Stimulated activated CD8-positive, alpha-beta memory T cell treated with anti-CD3 and anti-CD28 coated beads, Interleukin-12 subunit alpha, Interleukin-12 subunit beta, amount 100 ng/mL, for 24 hours (primary cell): ENCODE measurements around the gene PRAMEF14.
"Not testable (repeated sequence)": the region's sequence is repeated elsewhere in the genome, so short reads cannot be mapped to it uniquely, and the experiment has no call there.

ENCODE experiments used
- DNase-seq: peaks from one replicate; pipeline ENCODE4 v3.0.0-alpha.2; 2020; ENCODE audit errors: extremely low read depth

The PRAMEF14 gene, protein sequence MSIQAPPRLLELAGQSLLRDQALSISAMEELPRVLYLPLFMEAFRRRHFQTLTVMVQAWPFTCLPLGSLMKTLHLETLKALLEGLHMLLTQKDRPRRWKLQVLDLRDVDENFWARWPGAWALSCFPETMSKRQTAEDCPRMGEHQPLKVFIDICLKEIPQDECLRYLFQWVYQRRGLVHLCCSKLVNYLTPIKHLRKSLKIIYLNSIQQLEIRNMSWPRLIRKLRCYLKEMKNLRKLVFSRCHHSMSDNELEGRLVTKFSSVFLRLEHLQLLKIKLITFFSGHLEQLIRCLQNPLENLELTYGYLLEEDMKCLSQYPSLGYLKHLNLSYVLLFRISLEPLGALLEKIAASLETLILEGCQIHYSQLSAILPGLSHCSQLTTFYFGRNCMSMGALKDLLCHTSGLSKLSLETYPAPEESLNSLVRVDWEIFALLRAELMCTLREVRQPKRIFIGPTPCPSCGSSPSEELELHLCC

DNA sequence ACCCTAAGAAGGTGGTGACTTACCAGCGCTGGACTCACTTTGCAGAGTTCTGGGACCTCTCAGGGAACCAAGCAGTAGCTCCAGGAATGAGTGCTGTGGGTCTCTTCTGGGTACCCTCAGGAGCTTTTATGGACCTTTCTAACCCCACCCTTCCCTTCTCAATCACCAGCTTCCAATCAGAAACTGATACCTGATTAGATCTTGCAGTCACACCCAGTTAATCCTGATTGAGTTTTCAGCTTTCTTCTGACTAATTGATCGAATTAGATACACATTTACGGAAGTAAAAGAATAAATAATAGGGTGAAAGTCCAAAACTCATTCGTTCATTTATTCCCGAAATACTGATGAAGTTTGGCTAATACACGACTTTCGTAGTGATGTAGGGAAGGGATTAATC is at the start of gene PRAMEF14:
PRAMEF14 (minus strand) TSS at position 101 of the 400 bp plus-strand sequence. CDS start 1,820 bp downstream, outside the sequence.
- not testable (repeated sequence) for DNase-seq

DNA sequence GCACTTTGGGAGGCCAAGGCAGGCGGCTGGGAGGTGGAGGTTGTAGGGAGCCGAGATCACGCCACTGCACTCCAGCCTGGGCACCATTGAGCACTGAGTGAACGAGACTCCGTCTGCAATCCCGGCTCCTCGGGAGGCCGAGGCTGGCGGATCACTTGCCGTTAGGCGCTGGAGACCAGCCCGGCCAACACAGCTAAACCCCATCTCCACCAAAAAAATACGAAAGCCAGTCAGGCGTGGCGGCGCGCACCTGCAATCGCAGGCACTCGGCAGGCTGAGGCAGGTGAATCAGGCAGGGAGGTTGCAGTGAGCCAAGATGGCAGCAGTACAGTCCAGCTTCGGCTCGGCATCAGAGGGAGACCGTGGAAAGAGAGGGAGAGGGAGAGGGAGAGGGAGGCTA is 48.4 kb upstream of the PRAMEF14 start:
- DNase-seq: not testable (repeated sequence)

DNA sequence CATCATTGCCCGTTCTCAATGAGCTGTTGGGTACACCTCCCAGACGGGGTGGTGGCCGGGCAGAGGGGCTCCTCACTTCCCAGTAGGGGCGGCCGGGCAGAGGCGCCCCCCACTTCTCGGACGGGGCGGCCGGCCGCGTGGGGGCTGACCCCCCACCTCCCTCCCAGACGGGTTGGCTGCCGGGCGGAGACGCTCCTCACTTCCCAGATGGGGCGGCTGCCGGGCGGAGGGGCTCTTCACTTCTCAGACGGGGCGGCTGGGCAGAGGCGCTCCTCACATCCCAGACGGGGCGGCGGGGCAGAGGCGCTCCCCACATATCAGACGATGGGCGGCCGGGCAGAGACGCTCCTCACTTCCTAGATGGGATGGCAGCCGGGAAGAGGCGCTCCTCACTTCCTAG is 47.8 kb upstream of the PRAMEF14 start:
- DNase-seq: not testable (repeated sequence)

DNA sequence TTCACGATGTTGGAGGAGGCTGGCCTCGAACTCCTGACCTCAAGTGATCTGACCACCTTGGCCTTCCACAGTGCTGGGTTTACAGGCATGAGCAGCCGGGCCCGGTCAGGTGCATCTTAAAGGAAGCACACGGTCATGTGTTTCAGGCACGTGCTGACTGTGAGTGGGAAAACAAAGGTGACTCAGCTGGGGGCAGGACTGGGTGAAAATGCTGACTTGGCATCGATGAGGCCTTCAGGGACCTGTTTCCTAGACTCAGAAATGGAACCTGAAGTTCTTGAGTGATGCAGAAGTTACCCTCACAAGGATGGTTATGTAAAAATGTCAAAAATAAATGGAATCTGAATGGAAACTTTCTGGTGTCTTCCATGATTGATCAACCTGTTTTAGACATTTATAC is 46.1 kb upstream of the PRAMEF14 start:
- not testable (repeated sequence) for DNase-seq

DNA sequence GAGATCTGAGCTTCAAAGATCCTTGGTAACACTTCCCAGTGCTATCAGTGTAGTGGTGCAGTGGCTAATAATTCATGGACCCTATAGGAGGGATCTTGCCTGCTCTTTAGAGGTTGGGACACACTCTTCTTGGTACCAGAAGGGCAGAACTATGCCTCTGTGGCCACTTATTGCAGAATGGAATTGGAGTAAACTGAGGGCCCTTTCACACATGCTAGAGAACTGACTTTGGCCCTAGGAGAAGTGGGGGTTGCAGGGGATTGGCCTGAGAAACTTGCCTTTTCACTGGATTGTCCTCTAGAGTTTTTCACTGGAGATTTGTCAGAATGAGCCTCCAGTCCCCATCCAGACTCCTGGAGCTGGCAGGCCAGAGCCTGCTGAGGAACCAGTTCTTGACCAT is 42.4 kb upstream of the PRAMEF14 start, which contains the start of gene PRAMEF17:
PRAMEF17 (plus strand) TSS at position 301 of the 400 bp plus-strand sequence; CDS start at position 327, 26 bp downstream.
- DNase-seq: not testable (repeated sequence)

DNA sequence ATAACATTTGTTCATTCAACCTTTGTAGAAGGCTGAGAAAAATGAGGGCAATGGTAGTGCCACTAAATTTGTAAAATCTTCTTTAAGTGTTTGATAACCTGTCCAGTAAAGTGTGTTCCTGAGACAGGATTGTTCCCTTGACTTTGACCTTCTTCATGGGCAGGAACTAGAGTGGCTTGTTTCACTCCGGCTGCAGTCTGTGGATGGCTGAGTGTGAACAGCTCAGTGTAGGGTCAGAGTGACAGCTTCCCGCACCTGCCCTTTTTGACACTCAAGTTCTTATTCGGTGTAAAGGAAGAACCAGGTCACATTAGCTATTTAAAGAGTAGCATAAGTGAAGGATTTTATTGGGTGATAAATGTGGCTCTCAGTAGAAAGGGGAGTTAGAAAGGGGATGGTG is 33.4 kb upstream of the PRAMEF14 start:
- DNase-seq: not testable (repeated sequence)

DNA sequence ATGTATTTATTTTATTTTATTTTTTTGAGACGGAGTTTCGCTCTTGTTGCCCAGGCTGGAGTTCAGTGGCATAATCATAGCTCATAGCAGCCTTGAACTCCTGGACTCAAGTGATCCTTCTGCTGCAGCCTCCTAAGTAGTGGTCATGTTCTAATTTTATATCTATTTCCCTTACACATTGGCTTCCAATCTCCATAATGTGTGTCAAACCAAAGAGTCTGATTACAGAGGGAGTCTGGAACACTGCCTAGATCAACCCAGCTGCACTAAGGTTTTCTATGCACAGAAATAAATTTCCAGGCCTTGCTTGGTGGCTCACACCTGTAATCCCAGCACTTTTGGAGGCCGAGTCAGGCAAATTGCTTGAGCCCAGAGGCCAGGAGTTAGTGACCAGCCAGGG is 32.0 kb upstream of the PRAMEF14 start:
- DNase-seq: not testable (repeated sequence)

DNA sequence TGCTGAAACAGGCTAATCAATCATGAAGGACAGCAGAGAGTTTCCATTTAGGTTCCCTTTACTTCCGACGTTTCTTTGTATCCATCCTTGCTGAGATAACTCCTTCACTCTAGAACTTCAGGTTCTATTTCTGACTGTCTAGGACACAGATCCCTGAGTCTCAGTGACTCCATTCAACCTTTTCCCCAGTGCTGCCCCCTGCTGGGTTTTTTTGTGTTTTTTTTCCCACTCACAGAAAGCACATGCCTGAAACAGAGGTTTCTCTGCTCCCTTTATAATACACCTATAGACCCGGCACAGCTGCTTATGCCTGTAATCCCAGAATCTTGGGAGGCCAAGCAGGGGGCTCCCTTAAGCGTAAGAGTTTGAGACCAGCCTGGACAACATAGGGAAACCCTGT is 21.6 kb upstream of the PRAMEF14 start:
- DNase-seq: not testable (repeated sequence)

DNA sequence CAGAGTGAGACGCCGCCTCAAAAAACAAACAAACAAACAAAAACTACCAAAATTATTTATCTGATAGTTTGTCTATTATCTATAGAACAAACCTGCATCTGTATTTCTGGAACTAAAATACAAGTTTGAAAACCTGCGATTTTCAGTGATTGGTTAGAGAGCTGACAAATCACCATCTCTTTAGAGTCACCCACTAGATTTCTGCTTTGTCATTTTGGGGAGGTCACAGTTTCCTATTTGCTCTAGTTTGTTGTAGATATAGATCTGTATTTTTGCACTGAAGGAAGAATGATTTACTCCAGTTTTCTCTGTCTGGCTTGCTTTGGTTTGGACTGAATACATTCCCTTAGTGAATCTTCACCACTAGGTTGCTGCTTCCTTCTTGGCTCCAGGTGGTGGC is 19.6 kb upstream of the PRAMEF14 start:
- DNase-seq: not testable (repeated sequence)

DNA sequence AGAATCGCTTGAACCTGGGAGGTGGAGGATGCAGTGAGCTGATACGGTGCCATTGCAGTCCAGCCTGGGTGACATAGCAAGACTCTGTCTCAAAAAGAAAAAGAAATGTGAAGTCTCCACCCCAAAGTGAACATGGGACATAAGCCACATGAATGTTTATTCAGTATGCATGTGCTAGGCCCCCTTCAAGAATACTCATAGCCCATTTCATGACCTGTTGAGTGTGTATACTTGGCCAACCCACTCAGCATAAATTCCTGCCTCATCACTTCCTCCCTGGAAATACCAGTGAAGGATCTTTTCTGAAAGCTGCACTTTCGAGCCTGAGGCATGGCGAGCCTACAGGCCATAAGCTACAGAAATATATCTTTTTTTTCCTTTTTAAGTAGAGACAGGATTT is 18.0 kb upstream of the PRAMEF14 start:
- not testable (repeated sequence) for DNase-seq

DNA sequence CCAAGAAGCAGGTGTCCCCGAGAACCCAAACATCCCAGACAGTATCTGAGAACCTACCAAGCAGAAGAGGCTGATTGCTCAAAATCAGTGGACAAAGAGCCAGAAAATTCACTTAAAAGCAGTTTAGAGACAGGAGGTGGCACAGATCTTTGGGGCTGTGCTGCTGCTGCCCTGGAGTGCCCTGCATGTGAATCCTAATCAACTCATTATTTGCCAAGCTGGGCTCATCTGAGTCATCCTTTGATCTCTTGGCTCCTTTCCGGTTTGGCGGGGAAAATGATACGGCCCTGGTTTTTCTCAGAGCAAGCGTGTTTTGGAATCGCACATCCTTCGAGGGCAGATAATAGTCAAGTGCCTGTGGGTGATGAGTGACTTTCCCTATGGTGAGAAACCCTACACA is 15.4 kb upstream of the PRAMEF14 start:
- not testable (repeated sequence) for DNase-seq

DNA sequence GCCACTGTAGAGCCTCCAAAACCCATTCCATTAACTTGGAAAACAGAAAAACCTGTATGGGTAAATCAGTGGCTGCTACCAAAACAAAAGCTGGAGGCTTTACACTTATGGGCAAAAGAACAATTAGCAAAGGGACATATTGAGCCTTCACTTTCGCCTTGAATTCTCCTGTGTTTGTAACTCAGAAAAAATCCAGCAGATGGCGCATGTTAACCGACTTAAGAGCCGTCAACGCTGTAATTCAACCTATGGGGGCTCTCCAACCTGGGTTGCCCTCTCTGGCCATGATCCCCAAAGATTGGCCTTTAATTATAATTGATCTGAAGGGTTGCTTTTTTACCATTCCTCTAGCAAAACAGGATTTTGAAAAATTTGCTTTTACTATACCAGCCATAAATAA is 9.8 kb upstream of the PRAMEF14 start:
- not testable (repeated sequence) for DNase-seq

DNA sequence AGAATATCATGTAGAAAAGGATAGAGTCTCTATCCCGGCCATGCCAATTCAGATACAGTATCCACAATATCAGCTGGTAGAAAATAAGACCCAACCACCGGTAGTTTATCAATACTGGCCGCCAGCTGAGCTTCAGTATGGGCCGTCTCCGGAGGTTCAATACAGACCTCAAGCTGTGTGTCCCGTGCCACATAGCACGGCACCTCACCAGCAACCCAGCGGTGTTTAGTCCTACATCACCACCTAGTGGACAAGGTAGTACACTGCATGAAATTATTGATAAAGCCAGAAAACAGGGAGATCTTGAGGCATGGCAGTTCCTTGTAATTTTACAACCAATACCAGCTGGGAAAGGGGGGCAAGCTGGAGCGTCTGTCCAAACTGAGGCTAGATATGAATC is 7.5 kb upstream of the PRAMEF14 start:
- not testable (repeated sequence) for DNase-seq

DNA sequence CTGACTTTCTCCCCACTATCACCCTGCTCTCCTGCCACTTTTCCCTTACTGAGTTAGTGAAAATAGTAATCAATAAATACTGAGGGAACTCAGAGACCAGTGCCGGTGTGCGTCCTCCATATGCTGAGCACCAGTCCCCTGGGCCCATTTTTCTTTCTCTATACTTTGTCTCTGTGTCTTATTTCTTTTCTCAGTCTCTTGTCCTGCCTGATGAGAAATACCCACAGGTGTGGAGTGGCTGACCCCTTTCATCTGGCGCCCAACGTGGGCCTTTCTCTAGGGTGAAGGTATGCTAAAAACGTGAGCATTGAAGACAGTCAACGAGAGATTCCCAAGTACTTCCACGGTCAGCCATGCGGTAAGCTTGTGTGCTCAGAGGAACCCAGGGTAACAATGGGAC is 6.5 kb upstream of the PRAMEF14 start:
- not testable (repeated sequence) for DNase-seq

DNA sequence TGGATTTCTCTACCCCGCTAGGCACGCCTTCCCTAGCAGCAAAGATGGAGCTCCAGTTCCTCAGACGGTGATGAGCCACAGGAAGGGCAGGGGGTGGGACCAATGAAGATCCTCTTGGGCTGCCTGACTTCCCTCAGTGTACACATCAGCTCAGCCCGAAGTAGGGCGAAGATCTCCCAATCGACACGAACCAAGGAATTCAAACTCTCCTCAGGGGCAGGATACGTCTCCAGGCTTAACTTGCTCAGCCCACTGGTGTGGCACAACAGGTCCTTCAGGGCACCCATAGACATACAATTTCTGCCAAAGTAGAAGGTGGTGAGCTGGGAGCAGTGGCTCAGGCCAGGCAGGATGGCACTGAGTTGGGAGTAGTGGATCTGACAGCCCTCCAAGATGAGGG is 4.4 kb downstream of the PRAMEF14 start:
- DNase-seq: not testable (repeated sequence)

DNA sequence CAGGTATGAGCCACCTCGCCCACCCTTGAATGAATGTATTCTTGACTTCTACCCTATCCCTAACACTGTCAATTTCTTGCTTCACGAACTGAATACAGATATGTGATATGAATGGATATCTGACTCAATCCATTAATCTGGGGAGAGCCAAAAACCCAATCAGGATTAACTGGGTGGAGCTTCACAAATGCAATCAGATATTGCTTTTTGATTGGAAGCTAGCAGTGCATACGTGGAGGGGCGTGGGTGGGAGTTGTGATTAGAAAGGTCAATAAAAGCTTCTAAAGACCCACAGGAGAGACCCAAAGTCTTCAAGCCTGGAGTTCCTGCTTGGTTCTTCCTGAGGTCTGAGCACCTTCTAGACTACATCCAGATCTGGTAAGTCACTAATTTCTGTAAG is 31.7 kb downstream of the PRAMEF14 start, which contains the start of gene PRAMEF15:
PRAMEF15 (plus strand) TSS at position 301 of the 400 bp plus-strand sequence. CDS start 2,827 bp downstream, outside the sequence.
- not testable (repeated sequence) for DNase-seq

DNA sequence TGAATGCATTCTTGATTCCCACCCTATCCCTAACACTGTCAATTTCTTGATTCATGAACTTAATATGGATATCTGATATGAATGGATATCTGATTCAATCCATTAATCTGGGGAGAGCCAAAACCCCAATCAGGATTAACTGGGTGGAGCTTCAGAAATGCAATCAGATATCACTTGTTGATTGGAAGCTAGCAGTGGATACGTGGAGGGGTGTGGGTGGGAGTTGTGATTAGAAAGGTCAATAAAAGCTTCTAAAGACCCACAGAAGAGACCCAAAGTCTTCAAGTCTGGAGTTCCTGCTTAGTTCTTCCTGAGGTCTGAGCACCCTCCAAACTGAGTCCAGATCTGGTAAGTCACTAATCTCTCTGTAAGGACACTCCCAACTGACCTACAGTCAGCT is 43.7 kb downstream of the PRAMEF14 start, which contains the start of gene PRAMEF33:
PRAMEF33 (plus strand) TSS at position 301 of the 400 bp plus-strand sequence. CDS start 2,416 bp downstream, outside the sequence.
- DNase-seq: not testable (repeated sequence)

DNA sequence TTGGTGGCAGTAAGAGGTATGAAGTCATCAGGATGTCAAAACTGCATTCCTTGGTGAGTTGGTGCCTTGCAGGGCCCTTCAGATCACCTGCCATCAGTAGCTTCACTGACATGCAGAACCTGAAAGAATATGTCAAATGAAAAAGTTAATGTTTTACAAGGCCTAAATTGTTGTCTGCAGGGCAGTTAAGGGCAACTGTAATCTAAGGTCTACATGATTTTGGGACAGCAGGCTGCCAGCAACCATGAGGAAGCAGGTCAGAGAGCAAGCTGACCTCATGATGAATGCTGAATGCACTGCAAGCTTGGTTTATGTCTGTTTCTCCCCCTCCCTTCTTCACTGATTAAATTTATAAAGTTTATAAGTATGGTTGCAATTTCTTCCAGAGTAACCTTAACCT is 44.7 kb downstream of the PRAMEF14 start:
- not testable (repeated sequence) for DNase-seq

DNA sequence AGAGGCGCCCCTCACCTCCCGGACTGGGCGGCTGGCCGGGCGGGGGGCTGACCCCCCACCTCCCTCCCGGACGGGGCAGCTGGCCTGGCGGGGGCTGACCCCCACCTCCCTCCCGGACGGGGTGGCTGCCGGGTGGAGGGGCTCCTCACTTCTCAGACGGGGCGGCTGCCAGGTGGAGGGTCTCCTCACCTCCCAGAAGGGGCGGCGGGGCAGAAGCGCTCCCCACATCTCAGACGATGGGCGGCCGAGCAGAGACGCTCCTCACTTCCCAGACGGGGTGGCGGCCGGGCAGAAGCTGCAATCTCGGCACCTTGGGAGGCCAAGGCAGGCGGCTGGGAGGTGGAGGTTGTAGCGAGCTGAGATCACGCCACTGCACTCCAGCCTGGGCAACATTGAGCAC is 48.2 kb downstream of the PRAMEF14 start:
- not testable (repeated sequence) for DNase-seq

DNA sequence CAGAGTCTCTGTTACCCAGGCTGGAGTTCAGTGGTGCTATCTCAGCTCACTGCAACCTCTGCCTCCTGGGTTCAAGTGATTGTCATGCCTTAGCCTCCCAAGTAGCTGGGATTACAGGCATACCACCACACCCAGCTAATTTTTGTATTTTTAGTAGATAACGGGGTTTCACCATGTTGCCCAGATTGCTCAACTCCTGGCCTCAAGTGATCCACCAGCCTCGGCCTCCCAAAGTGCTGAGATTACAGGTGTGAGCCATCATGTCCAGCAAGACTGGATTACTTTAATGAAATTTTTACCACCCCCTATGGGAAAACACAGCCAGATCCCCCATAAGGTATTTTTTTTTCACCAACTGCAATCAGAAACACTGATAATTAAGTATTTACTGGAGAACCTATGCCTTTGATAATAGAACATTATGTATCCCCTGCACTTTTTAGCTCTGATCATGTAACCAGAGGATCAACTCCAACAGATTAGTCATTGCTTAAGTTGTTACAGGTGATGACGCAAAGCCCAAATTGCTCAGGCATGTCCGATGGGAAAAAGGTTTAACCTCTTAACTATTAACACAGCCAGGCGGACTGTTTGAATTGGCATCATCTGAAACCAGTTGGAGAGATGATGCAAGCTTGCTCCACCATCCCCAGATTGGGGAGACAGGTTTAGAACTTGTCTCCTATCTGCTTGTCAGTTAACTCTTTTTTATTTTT is 49.6 kb downstream of the PRAMEF14 start:
- DNase-seq: not testable (repeated sequence)
